Stimulated activated naive B cell treated with anti-CD40 and anti-IgM and Interleukin-4, amounts not matched to agents 10 μg/mL and 1 μg/mL and 100 μg/mL, for 72 hours (primary cell): ENCODE results near the gene FXYD1.

ENCODE experiments used
- ATAC-seq, 2 donors: fragments of 150-1000 bp; cut with Tn5 transposase; replicated peaks; 2 replicates each; pipeline ENCODE4 v1.10.0; 2021; ENCODE audit warnings: moderate library complexity in 1 of 2
- DNase-seq: peaks from one replicate; pipeline ENCODE4 v3.0.0; 2021
- H3K27ac Mint-ChIP-seq: one replicate; pipeline ENCODE4 v1.8.0; 2022; ENCODE audit warnings: mild to moderate bottlenecking, mixed read lengths
- H3K27me3 Mint-ChIP-seq, 2 donors: one replicate each; pipeline ENCODE4 v1.8.0; 2022; ENCODE audit warnings: mixed read lengths in 2 of 2
- H3K36me3 Mint-ChIP-seq, 2 donors: one replicate each; pipeline ENCODE4 v1.8.0; 2022; ENCODE audit warnings: mixed read lengths in 2 of 2, mild to moderate bottlenecking in 1 of 2
- H3K4me1 Mint-ChIP-seq, 2 donors: one replicate each; pipeline ENCODE4 v1.8.0; 2022; ENCODE audit warnings: mixed read lengths in 2 of 2, mild to moderate bottlenecking in 1 of 2
- H3K4me3 Mint-ChIP-seq, 2 donors: one replicate each; pipeline ENCODE4 v1.8.0; 2022; ENCODE audit warnings: mild to moderate bottlenecking in 2 of 2, mixed read lengths in 2 of 2, moderate library complexity in 1 of 2
- H3K9me3 Mint-ChIP-seq, 2 donors: one replicate each; pipeline ENCODE4 v1.8.0; 2022; ENCODE audit warnings: mixed read lengths in 2 of 2, mild to moderate bottlenecking in 1 of 2

The FXYD1 gene

DNA sequence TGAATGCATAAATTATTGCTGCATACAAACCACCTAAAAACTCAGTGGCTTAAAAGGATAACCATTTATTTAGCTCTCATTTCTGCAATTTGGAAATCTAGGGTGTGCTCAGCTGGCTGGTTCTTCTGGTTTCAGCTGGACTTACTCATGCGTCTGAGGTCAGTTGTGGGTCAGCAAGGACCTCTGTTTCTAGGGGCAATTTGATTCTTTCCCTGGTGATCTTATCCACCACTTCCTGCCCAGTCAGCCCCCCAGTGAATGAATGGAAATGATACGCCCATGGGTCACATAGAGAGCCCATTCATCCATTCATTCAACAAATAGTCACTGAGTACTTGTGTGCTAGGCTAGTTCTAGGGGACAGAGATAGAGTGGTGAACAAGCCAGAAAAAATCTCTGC, 25.8 kb downstream of the FXYD1 start:
- no peak overlapping the region for H3K4me3 Mint-ChIP-seq
- peaks cover 17 to 27% of the 10 kb centered on the region in 2 donors for H3K9me3 Mint-ChIP-seq
- peaks cover 38 to 65% of the 10 kb centered on the region in 2 donors for H3K4me1 Mint-ChIP-seq
- no peak for ATAC-seq
- no peaks in the 10 kb centered on the region for H3K27me3 Mint-ChIP-seq
- no peak for DNase-seq
- H3K36me3 Mint-ChIP-seq = peaks cover 76 to 95% of the 10 kb centered on the region in 2 donors
- no peak overlapping the region for H3K27ac Mint-ChIP-seq

DNA sequence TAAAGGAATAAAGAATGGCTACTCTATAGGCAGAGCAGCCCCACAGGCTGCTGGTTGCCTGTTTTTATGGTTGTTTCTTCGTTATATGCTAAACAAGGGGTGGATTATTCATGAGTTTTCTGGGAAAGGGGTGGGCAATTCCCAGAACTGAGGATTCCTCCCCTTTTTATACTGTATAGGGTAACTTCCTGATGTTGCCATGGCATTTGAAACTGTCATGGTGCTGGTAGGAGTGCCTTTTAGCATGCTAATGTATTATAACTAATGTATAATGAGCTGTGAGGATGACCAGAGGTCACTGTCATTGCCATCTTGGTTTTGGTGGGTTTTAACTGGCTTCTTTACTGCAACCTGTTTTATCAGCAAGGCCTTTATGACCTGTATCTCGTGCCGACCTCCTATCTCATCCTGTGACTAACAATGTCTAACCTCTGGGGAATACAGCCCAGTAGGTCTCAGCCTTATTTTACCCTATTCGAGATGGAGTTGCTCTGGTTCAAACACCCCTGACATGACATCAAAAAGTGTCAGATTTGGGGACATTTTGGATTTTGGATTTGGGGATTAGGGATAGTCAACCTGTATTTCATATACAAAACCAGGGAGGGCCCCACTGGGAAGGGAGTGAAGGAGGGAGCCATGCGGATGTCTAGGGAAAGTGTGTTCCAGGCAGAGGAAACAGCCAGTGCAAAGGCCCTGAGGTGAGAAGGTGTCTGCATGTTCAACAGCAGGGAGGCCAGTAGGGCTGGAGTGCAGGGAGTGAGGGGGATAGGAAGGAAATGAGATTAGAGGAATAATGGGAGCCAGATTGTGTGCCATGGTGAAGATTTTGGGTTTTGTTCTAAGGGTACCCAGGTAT, 26.8 kb downstream of the FXYD1 start:
- Mint-ChIP-seq H3K4me3 (no peak overlapping the region), H3K9me3 (peaks cover 17 to 27% of the 10 kb centered on the region in 2 donors), H3K27ac (peak overlapping the region; percentile 48), H3K36me3 (peaks cover 78 to 96% of the 10 kb centered on the region in 2 donors), H3K4me1 (peaks cover 41 to 71% of the 10 kb centered on the region in 2 donors), H3K27me3 (no peaks in the 10 kb centered on the region)
- ATAC-seq = no peak
- DNase-seq = no peak

DNA sequence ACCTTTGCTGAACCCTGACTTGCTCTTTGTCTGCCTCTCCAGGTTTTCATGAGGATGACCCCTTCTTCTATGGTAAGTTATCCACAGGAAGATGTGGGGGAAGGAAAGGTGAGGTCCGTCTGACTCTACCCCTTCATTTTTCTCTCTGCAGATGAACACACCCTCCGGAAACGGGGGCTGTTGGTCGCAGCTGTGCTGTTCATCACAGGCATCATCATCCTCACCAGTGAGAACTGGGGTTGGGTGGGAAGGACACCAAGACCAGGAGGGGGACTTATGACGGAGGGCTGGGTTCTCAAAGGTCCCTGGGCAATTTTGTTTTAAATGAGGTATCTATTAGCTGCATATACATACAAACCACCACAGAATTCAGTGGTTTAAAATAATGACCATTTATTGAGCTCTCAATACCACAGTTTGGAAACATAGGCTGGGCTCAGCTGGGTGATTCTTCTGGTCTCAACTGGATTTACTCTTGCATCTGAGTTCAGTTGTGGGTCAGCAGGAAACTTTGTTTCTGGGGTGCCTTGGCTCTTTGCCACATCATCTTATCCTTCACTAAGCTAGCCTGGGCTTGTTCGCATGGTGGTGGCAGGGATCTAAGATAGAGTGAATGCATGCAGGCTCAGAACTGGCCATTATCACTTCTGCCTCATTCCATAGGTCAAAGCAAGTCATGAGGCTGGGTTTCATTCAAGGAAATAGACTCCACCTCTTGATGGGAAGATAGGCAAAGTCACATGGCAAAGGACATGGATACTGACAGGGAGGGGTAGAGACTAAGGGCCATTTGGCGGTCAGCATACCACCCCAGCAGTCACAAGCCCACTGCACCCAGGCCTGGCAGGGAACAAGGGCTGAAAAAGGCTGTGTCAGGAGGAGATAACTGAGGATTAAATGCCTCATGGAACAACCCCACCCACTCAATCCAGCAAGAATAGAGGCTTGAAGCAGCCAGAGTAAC, 27.8 kb downstream of the FXYD1 start:
- Mint-ChIP-seq H3K36me3 (peaks cover 73 to 92% of the 10 kb centered on the region in 2 donors), H3K9me3 (peaks cover 15 to 24% of the 10 kb centered on the region in 2 donors), H3K27me3 (no peaks in the 10 kb centered on the region), H3K4me3 (peak overlapping the region; percentile 25 to 43), H3K4me1 (peaks cover 35 to 68% of the 10 kb centered on the region in 2 donors), H3K27ac (peak overlapping the region; percentile 86)
- ATAC-seq (no peak), DNase-seq (no peak)

DNA sequence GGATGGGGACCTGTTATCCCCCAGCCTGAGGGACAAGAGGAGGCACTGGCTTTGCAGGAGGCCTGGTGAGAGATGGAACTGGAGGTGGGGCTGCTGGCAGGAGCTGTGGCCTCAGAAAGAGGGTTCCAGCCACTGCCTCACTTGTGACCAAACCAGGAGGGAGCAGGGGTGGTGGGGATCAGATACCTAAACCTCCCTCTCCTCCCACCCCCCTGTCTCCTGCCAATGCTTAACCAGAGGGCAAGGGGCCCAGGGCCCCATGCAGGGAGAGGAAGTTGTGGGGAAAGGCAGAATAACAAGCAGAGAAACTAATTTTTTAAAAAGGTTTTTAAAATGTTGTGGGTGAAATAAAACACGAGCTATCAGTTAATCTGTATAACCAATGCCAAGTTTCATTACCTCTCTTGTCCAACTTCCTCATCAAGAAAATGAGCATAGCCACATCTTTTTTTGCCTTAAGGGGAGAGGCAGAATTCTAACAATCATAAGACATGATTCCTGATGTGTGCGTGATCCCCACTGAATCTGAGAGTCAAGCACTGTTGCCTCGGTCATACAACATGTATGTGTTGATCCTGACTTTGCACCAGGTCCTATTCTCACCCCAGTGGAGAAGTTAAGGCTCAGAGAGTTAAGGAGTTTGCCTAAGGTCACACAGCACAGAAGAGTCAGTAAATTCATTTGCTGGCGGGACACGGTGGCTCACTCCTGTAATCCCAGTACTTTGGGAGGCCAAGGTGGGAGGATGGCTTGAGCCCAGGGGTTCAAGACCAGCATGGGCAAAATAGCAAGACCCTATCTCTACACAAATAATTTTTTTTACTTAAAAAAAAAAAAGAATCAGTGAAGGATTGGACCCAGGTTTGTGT, 28.9 kb downstream of the FXYD1 start:
- peaks cover 62 to 84% of the 10 kb centered on the region in 2 donors for H3K36me3 Mint-ChIP-seq
- DNase-seq (no peak), ATAC-seq (peak; percentile 59 to 82)
- H3K27ac Mint-ChIP-seq = peak overlapping the region; percentile 86
- peaks cover 31 to 70% of the 10 kb centered on the region in 2 donors for H3K4me1 Mint-ChIP-seq
- H3K27me3 Mint-ChIP-seq = no peaks in the 10 kb centered on the region
- H3K4me3 Mint-ChIP-seq = peak overlapping the region; percentile 15 to 25
- peaks cover 11 to 19% of the 10 kb centered on the region in 2 donors for H3K9me3 Mint-ChIP-seq

DNA sequence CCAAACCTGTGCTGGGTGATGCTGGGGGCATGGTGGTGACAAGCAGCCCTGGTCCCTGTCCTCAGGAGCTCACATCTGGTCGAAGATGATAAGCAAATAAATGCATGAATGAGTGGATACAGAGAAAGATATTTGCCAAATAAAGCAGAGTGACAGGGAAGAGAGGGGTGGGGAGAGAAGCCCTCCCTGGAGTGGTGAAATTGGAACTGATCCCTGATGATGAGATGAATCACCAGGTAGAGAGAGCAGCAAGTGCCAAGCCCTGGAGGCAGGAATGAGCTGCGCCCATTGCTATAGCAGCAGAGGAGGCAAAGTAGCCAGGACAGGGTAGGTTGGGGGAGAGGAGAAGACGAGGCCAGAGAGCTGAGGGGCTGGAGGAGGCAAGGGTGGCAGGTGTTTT, 29.6 kb downstream of the FXYD1 start:
- DNase-seq (no peak), ATAC-seq (no peak)
- peaks cover 11 to 19% of the 10 kb centered on the region in 2 donors for H3K9me3 Mint-ChIP-seq
- H3K27ac Mint-ChIP-seq = peak overlapping the region; percentile 59
- peaks cover 55 to 82% of the 10 kb centered on the region in 2 donors for H3K36me3 Mint-ChIP-seq
- no peaks in the 10 kb centered on the region for H3K27me3 Mint-ChIP-seq
- peaks cover 28 to 68% of the 10 kb centered on the region in 2 donors for H3K4me1 Mint-ChIP-seq
- no peak overlapping the region for H3K4me3 Mint-ChIP-seq

DNA sequence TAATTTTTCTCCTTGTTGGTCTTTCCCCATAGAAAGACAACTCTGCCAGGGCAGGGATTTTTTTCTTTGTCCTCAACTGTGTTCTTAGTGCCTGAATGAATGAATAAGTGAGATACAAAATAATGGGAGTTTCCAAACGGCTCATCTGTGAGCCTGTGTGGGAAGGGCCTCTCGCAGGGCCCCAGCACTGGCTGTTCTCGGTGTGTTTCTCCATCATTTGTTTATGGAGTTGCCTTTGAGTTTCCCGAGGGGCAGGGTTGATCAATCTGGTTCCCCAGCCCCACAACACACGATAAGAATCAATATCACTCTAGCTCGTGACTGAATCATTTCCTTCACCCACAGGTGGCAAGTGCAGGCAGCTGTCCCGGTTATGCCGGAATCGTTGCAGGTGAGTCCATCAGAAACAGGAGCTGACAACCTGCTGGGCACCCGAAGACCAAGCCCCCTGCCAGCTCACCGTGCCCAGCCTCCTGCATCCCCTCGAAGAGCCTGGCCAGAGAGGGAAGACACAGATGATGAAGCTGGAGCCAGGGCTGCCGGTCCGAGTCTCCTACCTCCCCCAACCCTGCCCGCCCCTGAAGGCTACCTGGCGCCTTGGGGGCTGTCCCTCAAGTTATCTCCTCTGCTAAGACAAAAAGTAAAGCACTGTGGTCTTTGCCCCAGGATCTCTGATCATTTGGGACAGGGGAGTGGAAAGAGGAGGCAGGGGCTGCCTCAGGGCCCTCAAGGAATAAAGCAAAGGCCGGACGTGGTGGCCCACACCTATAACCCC, 30.8 kb downstream of the FXYD1 start:
- H3K4me1 Mint-ChIP-seq = peaks cover 27 to 60% of the 10 kb centered on the region in 2 donors
- H3K4me3 Mint-ChIP-seq = no peak overlapping the region

DNA sequence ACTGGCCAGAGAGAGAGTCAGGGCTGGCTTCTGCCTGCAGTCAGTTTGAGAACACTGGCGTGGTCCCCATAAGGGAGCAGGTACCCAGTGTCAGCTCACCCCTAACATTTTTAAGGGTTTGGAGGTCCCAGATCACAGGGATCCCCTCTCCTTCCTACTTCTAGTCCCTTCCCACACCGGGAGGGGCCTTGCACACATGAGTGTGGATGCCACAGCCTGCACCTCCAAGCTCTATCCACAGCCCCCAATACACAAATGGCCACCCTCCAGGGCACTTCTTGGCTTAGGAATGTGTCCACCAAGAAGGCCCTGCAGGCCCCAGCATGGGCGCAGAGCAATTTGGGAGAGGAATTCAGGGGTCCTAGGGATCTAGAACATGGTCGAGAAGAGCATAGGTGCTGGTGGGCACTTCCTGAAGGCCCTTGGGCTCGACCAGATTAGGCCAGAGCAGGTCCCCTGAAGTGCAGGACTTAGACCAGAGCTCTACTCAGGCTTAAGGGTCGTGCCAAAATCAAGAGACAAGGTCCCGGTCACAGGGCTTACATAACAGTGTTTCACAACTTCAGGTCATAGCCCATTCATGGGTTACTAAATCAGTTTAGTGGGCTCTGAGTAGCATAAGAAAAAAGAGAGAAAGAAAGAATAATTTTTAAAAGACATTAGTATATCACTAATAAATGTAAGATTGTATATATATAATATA, 31.9 kb downstream of the FXYD1 start:
- ATAC-seq (no peak), DNase-seq (no peak)
- peak overlapping the region; percentile 85 for H3K27ac Mint-ChIP-seq
- no peaks in the 10 kb centered on the region for H3K27me3 Mint-ChIP-seq
- H3K36me3 Mint-ChIP-seq = peaks cover 36 to 60% of the 10 kb centered on the region in 2 donors
- peaks cover 6 to 11% of the 10 kb centered on the region in 2 donors for H3K9me3 Mint-ChIP-seq
- peaks cover 29 to 63% of the 10 kb centered on the region in 2 donors for H3K4me1 Mint-ChIP-seq
- no peak overlapping the region for H3K4me3 Mint-ChIP-seq

More for the DNA sequence above, 30.8 kb downstream of the FXYD1 start:
- DNase-seq (no peak), ATAC-seq (no peak)
- Mint-ChIP-seq H3K36me3 (peaks cover 44 to 70% of the 10 kb centered on the region in 2 donors), H3K27me3 (no peaks in the 10 kb centered on the region), H3K9me3 (peaks cover 8 to 15% of the 10 kb centered on the region in 2 donors), H3K27ac (peak overlapping the region; percentile 85)

DNA sequence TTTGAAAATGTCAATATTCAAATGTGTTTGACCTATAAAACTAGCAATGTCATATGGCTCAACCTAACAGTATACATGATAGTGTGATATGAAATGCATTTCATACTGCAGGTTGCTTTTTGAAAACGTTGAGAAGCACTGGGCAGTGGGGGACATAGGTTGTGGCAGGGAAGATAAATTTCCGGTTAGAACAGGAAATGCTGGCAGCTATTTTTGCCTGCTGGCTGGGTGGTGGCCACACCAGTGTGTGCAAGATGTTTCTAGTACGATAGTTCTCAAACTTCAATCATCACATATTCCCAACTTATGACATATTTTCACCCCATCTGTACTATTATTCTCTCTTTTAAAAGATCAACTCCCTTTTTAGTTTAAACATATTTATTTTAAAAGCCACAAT, 33.1 kb downstream of the FXYD1 start:
- Mint-ChIP-seq H3K4me3 (no peak overlapping the region), H3K27me3 (no peaks in the 10 kb centered on the region), H3K9me3 (no peaks in the 10 kb centered on the region), H3K27ac (peak overlapping the region; percentile 75), H3K36me3 (peaks cover 24 to 48% of the 10 kb centered on the region in 2 donors), H3K4me1 (peaks cover 26 to 62% of the 10 kb centered on the region in 2 donors)
- ATAC-seq = no peak
- no peak for DNase-seq

DNA sequence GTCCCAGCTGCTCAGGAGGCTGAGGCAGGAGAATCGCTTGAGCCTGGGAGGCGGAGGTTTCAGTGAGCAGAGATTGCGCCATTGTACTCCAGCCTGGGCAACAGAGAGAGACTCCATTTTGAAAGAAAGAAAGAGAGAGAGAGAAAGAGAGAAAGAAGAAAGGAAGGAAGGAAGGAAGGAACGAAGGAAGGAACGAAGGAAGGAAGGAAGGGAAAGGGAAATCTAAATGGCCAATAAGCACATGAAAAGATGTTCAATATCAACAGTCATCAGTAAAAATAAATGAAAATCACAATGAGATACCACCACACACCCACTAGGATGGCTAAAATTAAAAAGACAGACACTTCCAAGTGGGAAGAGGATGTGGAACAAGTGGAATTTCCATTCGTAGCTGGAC, 35.6 kb downstream of the FXYD1 start:
- Mint-ChIP-seq H3K4me1 (peaks cover 9 to 39% of the 10 kb centered on the region in 2 donors), H3K9me3 (peaks cover 5 to 7% of the 10 kb centered on the region in 2 donors), H3K27ac (no peak overlapping the region), H3K36me3 (peaks cover 9 to 25% of the 10 kb centered on the region in 2 donors), H3K27me3 (no peaks in the 10 kb centered on the region), H3K4me3 (no peak overlapping the region)
- DNase-seq = no peak
- no peak for ATAC-seq

DNA sequence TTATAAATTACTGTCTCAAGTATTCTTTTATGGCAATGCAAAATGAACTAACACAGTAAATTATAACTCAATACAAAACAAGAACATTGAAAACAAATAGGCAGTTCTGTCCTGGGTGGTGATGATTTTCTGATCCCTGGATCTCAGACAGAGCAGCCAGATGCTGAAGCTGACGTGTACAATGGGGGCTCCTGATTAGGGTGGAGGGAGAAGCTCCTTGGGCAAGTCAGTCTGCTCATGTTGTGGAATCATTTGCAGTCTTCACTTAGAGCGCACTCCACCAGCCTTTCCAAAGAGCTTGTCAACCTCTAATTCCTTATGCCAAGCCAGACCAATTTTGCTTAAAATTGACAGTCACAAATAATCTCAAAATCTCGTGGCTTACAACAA, 37.6 kb downstream of the FXYD1 start:
- H3K4me1 Mint-ChIP-seq = peaks cover 12 to 39% of the 10 kb centered on the region in 2 donors
- H3K27ac Mint-ChIP-seq = no peak overlapping the region
- no peaks in the 10 kb centered on the region for H3K27me3 Mint-ChIP-seq
- ATAC-seq (no peak), DNase-seq (no peak)
- H3K9me3 Mint-ChIP-seq = peaks cover 5 to 7% of the 10 kb centered on the region in 2 donors
- no peak overlapping the region for H3K4me3 Mint-ChIP-seq
- H3K36me3 Mint-ChIP-seq = peaks cover 2 to 9% of the 10 kb centered on the region in 2 donors

DNA sequence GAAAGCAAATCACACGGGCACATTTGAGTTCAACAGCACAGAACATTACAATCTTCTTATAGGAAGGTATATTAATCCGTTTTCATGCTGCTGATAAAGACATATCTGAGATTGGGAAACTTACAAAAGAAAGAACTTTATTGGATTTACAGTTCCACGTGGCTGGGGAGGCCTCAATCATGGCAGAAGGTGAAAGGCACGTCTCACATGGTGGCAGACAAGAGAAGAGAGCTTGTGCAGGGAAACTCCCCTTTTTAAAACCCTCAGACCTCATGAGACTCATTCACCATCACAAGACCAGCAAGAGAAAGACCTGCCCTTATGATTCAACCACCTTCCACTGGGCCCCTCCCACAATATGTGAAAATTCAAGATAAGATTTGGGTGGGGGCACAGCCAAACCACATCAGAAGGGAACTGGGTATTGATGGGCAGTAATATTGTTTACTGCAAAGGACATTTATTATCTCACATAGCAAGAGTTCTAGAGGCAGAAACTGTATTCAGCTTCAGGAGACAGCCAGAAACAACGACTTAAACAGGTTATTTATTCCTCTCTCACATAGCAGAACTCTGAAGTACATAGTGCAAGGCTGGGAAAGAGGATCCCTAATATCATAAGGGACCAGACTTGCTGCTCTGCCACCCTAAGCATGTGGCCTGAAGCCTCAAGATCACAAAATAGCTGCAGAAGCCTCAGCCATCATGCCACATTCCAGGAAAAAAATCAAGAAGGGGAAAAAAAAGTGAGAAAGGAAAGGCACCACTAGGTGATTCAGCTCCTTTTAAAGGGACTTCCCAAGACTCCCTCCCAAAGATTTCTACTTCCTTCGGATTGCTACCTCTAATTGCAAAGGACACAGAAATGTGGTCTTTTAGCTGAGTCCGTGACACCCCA, 39.0 kb downstream of the FXYD1 start:
- no peak overlapping the region for H3K27ac Mint-ChIP-seq
- ATAC-seq (no peak), DNase-seq (no peak)
- peaks cover 2 to 3% of the 10 kb centered on the region in 2 donors for H3K36me3 Mint-ChIP-seq
- H3K27me3 Mint-ChIP-seq = no peaks in the 10 kb centered on the region
- H3K4me1 Mint-ChIP-seq = peaks cover 13 to 32% of the 10 kb centered on the region in 2 donors
- H3K9me3 Mint-ChIP-seq = peaks cover 5 to 7% of the 10 kb centered on the region in 2 donors
- no peak overlapping the region for H3K4me3 Mint-ChIP-seq

DNA sequence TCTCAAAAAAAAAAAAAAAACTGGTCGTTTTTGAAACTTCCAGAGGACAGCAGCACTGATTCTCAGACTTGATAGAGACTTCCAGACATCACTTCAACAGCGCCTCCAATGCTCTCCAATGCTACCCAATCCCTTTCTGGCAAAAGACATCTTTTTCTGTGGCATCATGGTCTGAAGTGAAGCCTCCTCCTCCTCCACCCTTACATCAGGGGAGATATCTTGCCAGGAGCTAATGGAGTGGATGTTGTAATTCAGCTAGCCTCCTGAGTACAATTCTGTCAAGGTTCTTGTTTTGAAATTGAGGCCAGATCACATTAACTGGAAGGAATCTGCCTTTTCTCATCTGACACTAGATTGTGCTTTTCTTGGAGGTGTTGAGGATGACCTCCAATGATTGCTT, 40.1 kb downstream of the FXYD1 start:
- Mint-ChIP-seq H3K36me3 (peaks cover 0 to 2% of the 10 kb centered on the region in 2 donors), H3K27ac (no peak overlapping the region), H3K9me3 (peaks cover 7% of the 10 kb centered on the region in 2 donors), H3K4me3 (no peak overlapping the region), H3K27me3 (no peaks in the 10 kb centered on the region), H3K4me1 (peaks cover 14 to 32% of the 10 kb centered on the region in 2 donors)
- DNase-seq (no peak), ATAC-seq (no peak)
